Left ventricle myocardium inferior (tissue), 1 donor: Measurements from ENCODE around the gene OR5T2. TPM values are rescaled to one million over a fixed set of nuclear protein-coding genes. Genes with fewer than 3 reads are reported as not detected.

Source experiments
- DNase-seq: peaks from one replicate; pipeline ENCODE4 v3.0.0-alpha.2; 2020
- H3K27ac ChIP-seq: fragments of 200-600 bp; replicated peaks from 2 replicates; pipeline ENCODE4 v1.8.0; 2021
- H3K27me3 ChIP-seq: fragments of 200-600 bp; 2 replicates; pipeline ENCODE4 v1.8.0; 2021; ENCODE audit warnings: low read depth
- H3K36me3 ChIP-seq: fragments of 200-600 bp; 2 replicates; pipeline ENCODE4 v1.8.0; 2021
- H3K4me1 ChIP-seq: fragments of 200-600 bp; 2 replicates; pipeline ENCODE4 v1.8.0; 2021
- H3K4me3 ChIP-seq: fragments of 200-600 bp; 2 replicates; pipeline ENCODE4 v1.8.0; 2021; ENCODE audit warnings: mild to moderate bottlenecking, moderate library complexity
- H3K9me3 ChIP-seq: fragments of 200-600 bp; replicated peaks from 2 replicates; pipeline ENCODE4 v1.8.0; 2021
- intact Hi-C: fragments of 100-400 bp; cut with micrococcal nuclease; formaldehyde crosslinking; loops from one replicate; pipeline ENCODE4 v1.11.0; 2022
- total RNA-seq: library from RNA; stranded (reverse); fragmentation: NEBNext Ultra II Directional; extraction: Animal tissue kit (Norgen Biotek cat#: 25700); gene quantifications from one replicate; pipeline ENCODE4 v1.2.1, GENCODE V29; 2021
- TF ChIP-seq, protein P1 (sequence below): fragments of 200-600 bp; IDR thresholded peaks from 2 replicates; pipeline ENCODE4 v1.8.0; 2021; ENCODE audit warnings: antibody characterized with exemption, mild to moderate bottlenecking, borderline replicate concordance
- donor health status: DM: no; HTN: yes; CAD: no; lungs with severe emphysema.

The OR5T2 gene
- total RNA-seq, 1 donor from 2014 or later, result not detected

GRCh38 chr11:56207790-56208189, 26.3 kb downstream of the OR5T2 start:
- no peaks in the 10 kb centered on the region for H3K9me3 ChIP-seq
- no peaks in the 10 kb centered on the region for H3K4me1 ChIP-seq
- no peak for DNase-seq
- no peak overlapping the region for H3K4me3 ChIP-seq
- intact Hi-C loops, result no loop called here
- no peaks in the 10 kb centered on the region for H3K36me3 ChIP-seq
- TF ChIP-seq, protein P1, sequence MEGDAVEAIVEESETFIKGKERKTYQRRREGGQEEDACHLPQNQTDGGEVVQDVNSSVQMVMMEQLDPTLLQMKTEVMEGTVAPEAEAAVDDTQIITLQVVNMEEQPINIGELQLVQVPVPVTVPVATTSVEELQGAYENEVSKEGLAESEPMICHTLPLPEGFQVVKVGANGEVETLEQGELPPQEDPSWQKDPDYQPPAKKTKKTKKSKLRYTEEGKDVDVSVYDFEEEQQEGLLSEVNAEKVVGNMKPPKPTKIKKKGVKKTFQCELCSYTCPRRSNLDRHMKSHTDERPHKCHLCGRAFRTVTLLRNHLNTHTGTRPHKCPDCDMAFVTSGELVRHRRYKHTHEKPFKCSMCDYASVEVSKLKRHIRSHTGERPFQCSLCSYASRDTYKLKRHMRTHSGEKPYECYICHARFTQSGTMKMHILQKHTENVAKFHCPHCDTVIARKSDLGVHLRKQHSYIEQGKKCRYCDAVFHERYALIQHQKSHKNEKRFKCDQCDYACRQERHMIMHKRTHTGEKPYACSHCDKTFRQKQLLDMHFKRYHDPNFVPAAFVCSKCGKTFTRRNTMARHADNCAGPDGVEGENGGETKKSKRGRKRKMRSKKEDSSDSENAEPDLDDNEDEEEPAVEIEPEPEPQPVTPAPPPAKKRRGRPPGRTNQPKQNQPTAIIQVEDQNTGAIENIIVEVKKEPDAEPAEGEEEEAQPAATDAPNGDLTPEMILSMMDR, result no peak
- H3K27me3 ChIP-seq, result no peaks in the 10 kb centered on the region
- no peak overlapping the region for H3K27ac ChIP-seq

DNA sequence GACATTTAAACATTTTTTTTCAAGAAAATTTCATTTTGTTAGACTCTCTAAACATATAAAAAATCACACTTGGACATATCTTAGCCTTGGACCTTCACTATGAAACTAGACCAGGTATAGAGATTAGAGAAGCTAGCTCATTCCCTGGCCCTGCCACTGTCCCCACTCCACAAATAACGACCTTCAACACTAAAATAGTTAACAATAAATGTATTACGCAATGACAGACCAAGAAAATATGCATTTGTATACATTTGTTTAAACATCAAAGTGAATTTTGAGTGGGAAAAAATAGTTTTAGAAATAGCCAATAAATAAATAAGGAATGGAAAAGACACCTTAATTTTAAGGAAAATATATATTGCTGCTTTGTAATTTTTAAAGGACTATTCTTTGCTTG, 36.7 kb downstream of the OR5T2 start:
- Histone ChIP-seq H3K4me3 (no peak overlapping the region), H3K27ac (no peak overlapping the region), H3K4me1 (no peaks in the 10 kb centered on the region), H3K36me3 (no peaks in the 10 kb centered on the region), H3K9me3 (peaks cover 22% of the 10 kb centered on the region), H3K27me3 (no peaks in the 10 kb centered on the region)
- intact Hi-C loops, result no loop called here
- no peak for DNase-seq
- TF ChIP-seq, protein P1, result no peak

DNA sequence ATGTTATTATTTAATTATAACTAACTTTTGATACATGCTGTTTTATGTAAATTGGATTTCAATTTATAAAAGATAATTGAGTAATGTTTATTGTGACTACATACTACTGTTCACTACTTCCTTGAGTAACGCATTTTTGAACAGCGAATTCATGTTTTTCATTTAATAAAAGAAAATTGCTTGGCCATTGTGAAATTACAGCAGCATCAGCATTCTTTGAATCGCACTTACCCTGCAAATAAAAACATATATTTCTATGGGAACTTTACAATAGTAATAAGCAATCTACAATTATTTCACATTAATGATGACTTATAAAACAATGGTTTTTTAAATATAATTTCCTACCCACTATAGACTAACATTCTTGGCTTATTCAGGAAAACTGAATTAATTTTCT, 37.4 kb downstream of the OR5T2 start:
- Histone ChIP-seq H3K27ac (no peak overlapping the region), H3K9me3 (peaks cover 21% of the 10 kb centered on the region), H3K4me1 (no peaks in the 10 kb centered on the region), H3K27me3 (no peaks in the 10 kb centered on the region), H3K4me3 (no peak overlapping the region), H3K36me3 (no peaks in the 10 kb centered on the region)
- TF ChIP-seq, protein P1, result no peak
- no peak for DNase-seq
- intact Hi-C loops, result no loop called here

- no peak for DNase-seq
- intact Hi-C loops, result no loop called here
- TF ChIP-seq, protein P1, result no peak
- H3K9me3 ChIP-seq, result peaks cover 24% of the 10 kb centered on the region
- H3K27ac ChIP-seq, result no peak overlapping the region
- H3K4me1 ChIP-seq, result no peaks in the 10 kb centered on the region
- H3K27me3 ChIP-seq, result no peaks in the 10 kb centered on the region
- no peak overlapping the region for H3K4me3 ChIP-seq
- no peaks in the 10 kb centered on the region for H3K36me3 ChIP-seq
These were observed 45.5 kb downstream of the OR5T2 start for GRCh38 chr11:56188602-56189001.

- H3K27me3 ChIP-seq, result no peaks in the 10 kb centered on the region
- DNase-seq, result no peak
- TF ChIP-seq, protein P1, result no peak
- no peak overlapping the region for H3K4me3 ChIP-seq
- H3K36me3 ChIP-seq, result no peaks in the 10 kb centered on the region
- no peak overlapping the region for H3K27ac ChIP-seq
- intact Hi-C loops, result no loop called here
- H3K9me3 ChIP-seq, result peaks cover 34% of the 10 kb centered on the region
- no peaks in the 10 kb centered on the region for H3K4me1 ChIP-seq
These were observed 50.6 kb downstream of the OR5T2 start for GRCh38 chr11:56183459-56183858.

Other genes starting within 250 kb of the OR5T2 start
- gene OR5F1, start 239.6 kb downstream of the OR5T2 start, total RNA-seq, result not detected
- not detected for gene OR5AS1, start 206.6 kb downstream of the OR5T2 start, total RNA-seq
- not detected for gene OR8I2, start 140.9 kb downstream of the OR5T2 start, total RNA-seq
- not detected for gene OR8H2, start 130.6 kb downstream of the OR5T2 start, total RNA-seq
- gene OR8H3, start 111.9 kb downstream of the OR5T2 start, total RNA-seq, result not detected
- gene OR8J3, start 94.1 kb downstream of the OR5T2 start, total RNA-seq, result not detected
- not detected for gene OR8K5, start 73.9 kb downstream of the OR5T2 start, total RNA-seq
- gene OR5J2, start 57.6 kb downstream of the OR5T2 start, total RNA-seq, result not detected
- not detected for gene OR5T3, start 18.0 kb upstream of the OR5T2 start, total RNA-seq
- not detected for gene OR5T1, start 39.9 kb upstream of the OR5T2 start, total RNA-seq
- gene OR8H1, start 58.0 kb upstream of the OR5T2 start, total RNA-seq, result not detected
- gene OR8K3, start 80.9 kb upstream of the OR5T2 start, total RNA-seq, result not detected
- not detected for gene OR8K1, start 111.8 kb upstream of the OR5T2 start, total RNA-seq
- not detected for gene OR8J1, start 120.0 kb upstream of the OR5T2 start, total RNA-seq
- not detected for gene OR8U1, start 141.4 kb upstream of the OR5T2 start, total RNA-seq
- gene OR5AL1, start 178.4 kb upstream of the OR5T2 start, total RNA-seq, result not detected
- gene OR5M3, start 239.1 kb upstream of the OR5T2 start, total RNA-seq, result not detected